Omental fat pad (tissue), 4 donors: ENCODE results near the gene HMG20B. TPM values are rescaled to one million over a fixed set of nuclear protein-coding genes. Genes with fewer than 3 reads are reported as not detected.

Experiments
- ATAC-seq: fragments of 150-250 bp; one replicate; pipeline ENCODE4 v1.9.1; 2016; ENCODE audit warnings: mild to moderate bottlenecking, moderate library complexity; ENCODE audit not compliant: low FRiP score
- DNase-seq: peaks from one replicate; pipeline ENCODE4 v3.0.0-alpha.2; 2019; ENCODE audit warnings: low spot score
- total RNA-seq, 4 donors: library from RNA; depleted of rRNA; stranded (reverse); fragments of >200 nt; gene quantifications; one replicate each; pipeline ENCODE4 v1.1.0, GENCODE V29; 2016
- TF ChIP-seq, protein P1 (sequence below), 3 donors: fragments of 450-650 bp; IDR thresholded peaks; one replicate each; pipeline ENCODE4 v1.5.1; 2016 to 2017; ENCODE audit warnings: antibody characterized with exemption in 3 of 3, mild to moderate bottlenecking in 3 of 3, moderate library complexity in 2 of 3

Gene HMG20B
- total RNA-seq, 4 donors from 2014 or later: 60.4 to 95.8 (median 66.5) TPM

DNA sequence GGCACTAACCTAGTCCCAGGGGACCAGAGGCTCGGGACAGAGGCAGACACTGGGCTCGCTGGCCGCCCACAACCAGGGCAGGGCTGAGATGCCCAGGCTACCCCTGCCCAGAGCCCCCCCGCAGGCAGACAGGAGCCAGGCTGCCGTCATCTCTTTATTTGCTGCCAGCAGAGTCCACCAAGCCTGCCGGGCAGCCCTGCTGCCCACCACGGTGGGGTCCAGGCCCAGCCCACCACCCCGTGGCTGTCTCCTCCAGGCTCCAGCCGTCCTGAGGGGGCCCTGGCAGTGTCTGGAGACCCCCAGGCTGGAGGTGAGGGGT lies 28.7 kb upstream of the HMG20B start:
- TF ChIP-seq, protein P1, sequence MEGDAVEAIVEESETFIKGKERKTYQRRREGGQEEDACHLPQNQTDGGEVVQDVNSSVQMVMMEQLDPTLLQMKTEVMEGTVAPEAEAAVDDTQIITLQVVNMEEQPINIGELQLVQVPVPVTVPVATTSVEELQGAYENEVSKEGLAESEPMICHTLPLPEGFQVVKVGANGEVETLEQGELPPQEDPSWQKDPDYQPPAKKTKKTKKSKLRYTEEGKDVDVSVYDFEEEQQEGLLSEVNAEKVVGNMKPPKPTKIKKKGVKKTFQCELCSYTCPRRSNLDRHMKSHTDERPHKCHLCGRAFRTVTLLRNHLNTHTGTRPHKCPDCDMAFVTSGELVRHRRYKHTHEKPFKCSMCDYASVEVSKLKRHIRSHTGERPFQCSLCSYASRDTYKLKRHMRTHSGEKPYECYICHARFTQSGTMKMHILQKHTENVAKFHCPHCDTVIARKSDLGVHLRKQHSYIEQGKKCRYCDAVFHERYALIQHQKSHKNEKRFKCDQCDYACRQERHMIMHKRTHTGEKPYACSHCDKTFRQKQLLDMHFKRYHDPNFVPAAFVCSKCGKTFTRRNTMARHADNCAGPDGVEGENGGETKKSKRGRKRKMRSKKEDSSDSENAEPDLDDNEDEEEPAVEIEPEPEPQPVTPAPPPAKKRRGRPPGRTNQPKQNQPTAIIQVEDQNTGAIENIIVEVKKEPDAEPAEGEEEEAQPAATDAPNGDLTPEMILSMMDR (IDR thresholded peaks at IDR 0.05): no peak
- no peak for DNase-seq
- no peak for ATAC-seq

DNA sequence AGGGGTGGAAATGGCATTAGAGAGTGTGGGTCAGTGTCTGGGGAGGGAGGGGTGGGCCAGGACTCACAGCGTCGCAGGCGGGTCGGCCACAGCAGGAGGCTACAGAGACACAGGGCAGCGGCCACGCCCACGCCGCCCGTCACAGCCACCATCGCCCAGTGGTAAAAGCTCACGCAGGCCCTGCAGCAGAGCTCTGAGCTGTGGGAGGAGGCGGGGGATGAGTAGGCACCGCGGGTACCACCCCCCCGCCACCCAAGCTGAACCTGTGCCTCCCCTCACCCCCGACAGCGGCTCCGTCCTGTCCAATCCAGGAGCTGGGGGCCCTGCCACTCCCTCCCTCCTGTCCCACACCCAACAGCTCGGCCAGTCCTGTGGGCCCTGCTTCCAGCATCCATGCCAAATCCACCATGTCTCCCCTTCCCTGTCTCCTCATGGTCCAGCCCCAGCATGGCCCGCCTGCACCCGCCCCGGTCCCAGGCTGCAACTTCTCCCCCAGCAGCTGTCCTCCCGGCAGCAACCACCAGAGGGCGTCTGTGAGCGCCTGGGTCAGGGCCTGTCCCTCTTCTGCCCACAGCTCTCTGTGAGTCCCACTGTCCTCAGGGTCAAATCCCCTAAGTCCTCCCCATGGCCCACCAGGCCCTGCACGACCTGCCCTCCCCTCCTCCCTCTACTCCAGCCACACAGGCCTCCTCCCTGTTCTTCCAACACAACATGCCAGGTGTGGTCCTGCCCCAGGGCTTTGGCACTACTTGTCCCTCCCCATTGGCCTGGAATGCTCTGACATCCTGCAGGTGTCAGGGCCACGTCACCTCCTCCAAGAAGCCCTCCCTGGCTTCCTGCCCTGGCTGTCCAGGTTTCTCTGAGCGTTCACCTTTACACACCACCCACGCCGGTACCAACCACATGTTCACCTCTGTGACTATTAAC lies 27.7 kb upstream of the HMG20B start:
- TF ChIP-seq, protein P1 (IDR thresholded peaks at IDR 0.05): peak in 1 of 3 donors; percentile 47
- peak; percentile 87 for DNase-seq
- no peak for ATAC-seq

DNA sequence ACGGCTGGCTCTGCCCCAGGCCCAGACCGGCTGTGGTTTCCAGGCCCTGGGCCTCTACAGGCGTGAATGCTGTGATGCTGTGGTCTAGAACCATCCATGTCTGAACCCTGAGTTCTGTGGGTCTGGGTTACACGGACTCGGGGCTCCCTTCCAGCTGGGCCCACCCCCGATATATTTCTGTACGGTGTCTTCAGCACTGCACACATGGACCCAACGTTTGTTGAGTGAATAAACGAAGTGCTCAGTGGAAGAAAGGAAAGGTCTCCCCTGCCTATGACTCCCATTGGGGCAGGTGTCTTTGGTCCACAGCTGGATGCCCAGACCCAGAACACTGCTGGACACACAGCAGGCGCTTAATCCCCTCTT lies 27.1 kb upstream of the HMG20B start:
- ATAC-seq (no peak), DNase-seq (no peak)
- TF ChIP-seq, protein P1 (IDR thresholded peaks at IDR 0.05): no peak

DNA sequence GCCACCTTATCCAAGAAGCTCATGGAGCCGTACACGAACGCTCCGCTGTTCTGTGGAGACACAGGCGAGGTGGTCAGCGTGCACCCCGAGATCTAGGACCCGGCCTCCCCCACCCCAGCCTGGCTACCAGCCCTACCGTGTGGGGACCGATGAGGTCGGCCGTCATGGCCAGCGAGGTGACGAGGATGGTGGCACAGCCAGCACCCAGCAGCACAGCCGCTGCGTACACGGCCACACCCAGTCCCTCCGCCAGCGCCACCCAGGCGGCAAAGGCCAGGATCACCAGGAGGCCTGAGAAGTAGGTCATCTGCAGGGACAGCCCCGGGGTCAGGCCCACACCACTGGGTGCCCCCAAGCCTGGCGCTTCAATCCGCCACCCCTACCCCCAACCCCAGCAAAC lies 26.6 kb upstream of the HMG20B start:
- ATAC-seq (no peak), DNase-seq (no peak)
- TF ChIP-seq, protein P1 (IDR thresholded peaks at IDR 0.05): no peak

DNA sequence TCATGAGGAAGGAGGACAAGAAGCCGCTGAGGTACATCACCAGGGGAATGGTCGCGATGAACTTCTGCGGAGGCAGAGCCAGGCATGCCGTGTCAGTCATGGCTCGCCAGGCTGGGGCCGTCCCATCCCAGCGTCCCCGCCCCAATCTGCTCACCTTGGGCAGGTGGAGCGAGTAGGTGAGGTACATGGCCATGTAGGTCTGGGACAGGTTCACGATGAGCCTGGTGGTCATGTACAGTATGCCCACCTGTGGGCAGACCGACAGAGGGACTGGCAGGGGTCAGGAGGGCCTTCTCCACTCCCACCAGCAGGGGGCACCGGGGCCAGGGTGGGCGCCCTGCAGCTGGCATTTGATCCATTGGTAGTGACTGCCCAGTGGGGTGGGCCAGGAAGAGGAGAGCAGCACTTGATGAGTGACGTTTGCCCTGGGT lies 25.4 kb upstream of the HMG20B start:
- no peak for ATAC-seq
- DNase-seq: no peak
- TF ChIP-seq, protein P1 (IDR thresholded peaks at IDR 0.05): no peak

DNA sequence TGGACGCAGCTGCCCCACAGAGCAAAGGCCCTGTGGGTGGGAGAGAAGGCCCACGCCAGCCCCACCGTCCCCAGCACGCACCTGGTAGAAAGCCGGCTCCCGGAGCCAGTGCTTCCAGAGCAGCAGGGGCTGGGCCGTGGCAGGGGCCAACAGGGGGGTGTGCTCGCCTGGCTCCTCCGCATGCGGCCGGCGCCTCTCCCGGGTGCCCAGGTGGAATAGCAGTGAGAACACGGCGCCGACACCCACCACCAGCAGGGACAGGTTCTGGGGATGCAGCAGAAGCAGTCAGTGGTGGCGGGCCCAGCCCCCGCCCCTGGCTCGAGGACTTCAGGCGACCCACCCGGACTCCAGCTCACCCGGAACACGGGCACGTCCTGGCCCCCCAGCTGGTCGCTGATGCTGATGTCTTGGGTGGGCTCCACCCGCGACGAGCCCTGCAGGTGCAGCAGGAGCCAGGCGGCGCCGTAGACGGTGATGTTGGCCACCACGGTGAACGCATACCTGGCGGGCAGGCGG lies 24.9 kb upstream of the HMG20B start:
- TF ChIP-seq, protein P1 (IDR thresholded peaks at IDR 0.05): no peak
- DNase-seq: no peak
- ATAC-seq: no peak

DNA sequence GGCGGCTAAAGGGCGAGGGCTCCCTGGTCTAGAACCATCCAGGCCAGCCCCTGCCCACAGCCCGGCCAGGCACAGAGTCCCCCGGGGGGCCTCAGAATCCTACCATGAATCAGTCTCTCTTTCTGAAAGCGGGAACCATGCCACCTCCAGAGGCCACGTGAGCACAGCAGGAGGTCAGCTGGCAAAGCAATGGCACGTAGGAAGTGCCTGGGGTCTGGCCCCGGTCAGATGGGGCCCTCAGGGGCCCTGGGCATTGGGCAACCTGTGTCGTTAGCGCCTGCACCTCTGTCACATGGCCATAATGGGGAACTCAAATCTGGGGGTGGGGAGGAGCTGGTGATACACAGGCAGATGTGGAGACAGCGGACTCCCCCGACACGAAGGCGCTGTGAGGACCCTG lies 24.1 kb upstream of the HMG20B start:
- no peak for DNase-seq
- TF ChIP-seq, protein P1 (IDR thresholded peaks at IDR 0.05): no peak
- no peak for ATAC-seq
